H1 (cell line): ENCODE results near the gene GALNT17.

Experiments
- CBX8 ChIP-seq: fragments of 300-800, 300-1000 bp; sonication (generic); IDR thresholded peaks from 2 replicates; pipeline ENCODE4 v1.7.1; 2016; ENCODE audit warnings: low read depth, low read length, borderline replicate concordance
- CEBPB ChIP-seq: IDR thresholded peaks from 2 replicates; pipeline ENCODE4 v1.6.1; 2012; ENCODE audit warnings: low read depth, low read length
- CTCF ChIP-seq, 3 experiments: IDR thresholded peaks; 1 replicate in 2 of 3; 2 replicates in 1 of 3; pipeline versions ENCODE4 v1.5.1 to v1.6.1; 2011; ENCODE audit warnings: low read length in 3 of 3, mild to moderate bottlenecking in 3 of 3, inconsistent platforms in 2 of 3, low read depth in 1 of 3, moderate library complexity in 1 of 3; ENCODE audit not compliant: insufficient read depth in 1 of 3; ENCODE audit errors: control extremely low read depth in 1 of 3
- POLR2A ChIP-seq, 2 experiments: IDR thresholded peaks; 1 replicate in 1 of 2; 2 replicates in 1 of 2; pipeline ENCODE4 v1.6.1; 2011; ENCODE audit warnings: low read depth in 2 of 2, low read length in 2 of 2, mild to moderate bottlenecking in 2 of 2; ENCODE audit errors: control extremely low read depth in 1 of 2
- RNF2 ChIP-seq: fragments of 200-900, 300-1000 bp; sonication (generic); IDR thresholded peaks from 2 replicates; pipeline ENCODE4 v1.7.1; 2016; ENCODE audit warnings: borderline replicate concordance, low read depth, mild to moderate bottlenecking, antibody characterized with exemption, low read length; ENCODE audit not compliant: poor library complexity, severe bottlenecking; ENCODE audit errors: missing control alignments

- TF ChIP-seq POLR2A (IDR thresholded peaks at IDR 0.05; ENCODE audit: control extremely low read depth in 1 of 2, low read depth in 2 of 2, low read length in 2 of 2) (no peak), CTCF (IDR thresholded peaks at IDR 0.05; ENCODE audit: control extremely low read depth in 1 of 3, insufficient read depth in 1 of 3, low read depth in 1 of 3, low read length in 3 of 3) (no peak), CBX8 (no peak), CEBPB (no peak), RNF2 (no peak)
Observed at GRCh38 chr7:71739520-71740173, 607.7 kb downstream of the GALNT17 start.
